ENCODE results near the gene SULT1A3.

SULT1A3 gene

GRCh38 chr16:30184096-30184890 lies 14.8 kb upstream of the SULT1A3 start:
- peak; percentile 83 for DNase-seq (ENCODE audit: low spot score)
- TF ChIP-seq CTCF (IDR thresholded peaks at IDR 0.05; ENCODE audit: borderline replicate concordance, control extremely low read depth, extremely low read depth, insufficient read depth, missing control alignments) = no peak
- in situ Hi-C loops (cut with MboI; ENCODE audit: low sequenced_read_pairs, unreplicated experiment) = loop anchor here (25.0 kb wide), 1 partner anchor 228 kb away; the partner anchor contains the start of gene ZNF771

- in situ Hi-C loops (cut with MboI; ENCODE audit: low sequenced_read_pairs, unreplicated experiment) = loop anchor here (25.0 kb wide), 1 partner anchor 227 kb away; the partner anchor contains the start of gene ZNF771
- peak; percentile 44 for DNase-seq (ENCODE audit: low spot score)
- no peak for TF ChIP-seq CTCF (IDR thresholded peaks at IDR 0.05; ENCODE audit: borderline replicate concordance, control extremely low read depth, extremely low read depth, insufficient read depth, missing control alignments)
These were observed 14.0 kb upstream of the SULT1A3 start for GRCh38 chr16:30184891-30185682.

- in situ Hi-C loops (cut with MboI; ENCODE audit: low sequenced_read_pairs, unreplicated experiment) = loop anchor here (25.0 kb wide), 1 partner anchor 226 kb away; the partner anchor contains the start of gene ZNF771
- no peak for TF ChIP-seq CTCF (IDR thresholded peaks at IDR 0.05; ENCODE audit: borderline replicate concordance, control extremely low read depth, extremely low read depth, insufficient read depth, missing control alignments)
- DNase-seq (ENCODE audit: low spot score) = peak; percentile 89
These were observed 13.2 kb upstream of the SULT1A3 start for GRCh38 chr16:30185683-30186421.

- in situ Hi-C loops (cut with MboI; ENCODE audit: low sequenced_read_pairs, unreplicated experiment) = loop anchor here (25.0 kb wide), 1 partner anchor 226 kb away; the partner anchor contains the start of gene ZNF771
- TF ChIP-seq CTCF (IDR thresholded peaks at IDR 0.05; ENCODE audit: borderline replicate concordance, control extremely low read depth, extremely low read depth, insufficient read depth, missing control alignments) = no peak
- no peak for DNase-seq (ENCODE audit: low spot score)
These were observed 12.6 kb upstream of the SULT1A3 start for GRCh38 chr16:30186444-30186781.

GRCh38 chr16:30186782-30187555 lies 12.1 kb upstream of the SULT1A3 start:
- DNase-seq (ENCODE audit: low spot score) = peak; percentile 66
- peak; percentile 87 for TF ChIP-seq CTCF (IDR thresholded peaks at IDR 0.05; ENCODE audit: borderline replicate concordance, control extremely low read depth, extremely low read depth, insufficient read depth, missing control alignments)
- in situ Hi-C loops (cut with MboI; ENCODE audit: low sequenced_read_pairs, unreplicated experiment) = loop anchor here (25.0 kb wide), 1 partner anchor 225 kb away; the partner anchor contains the start of gene ZNF771
